Ammon's horn (tissue), 1 donor: ENCODE measurements around the gene CDC73.
A peak's percentile ranks its signal among the peaks of the same experiment; 100 is the strongest.
"Not testable (repeated sequence)": the region's sequence is repeated elsewhere in the genome, so short reads cannot be mapped to it uniquely, and the experiment has no call there.

Source experiments
- DNase-seq: peaks from one replicate; pipeline ENCODE4 v3.0.0-alpha.2; 2016; ENCODE audit warnings: low spot score

Gene CDC73

DNA sequence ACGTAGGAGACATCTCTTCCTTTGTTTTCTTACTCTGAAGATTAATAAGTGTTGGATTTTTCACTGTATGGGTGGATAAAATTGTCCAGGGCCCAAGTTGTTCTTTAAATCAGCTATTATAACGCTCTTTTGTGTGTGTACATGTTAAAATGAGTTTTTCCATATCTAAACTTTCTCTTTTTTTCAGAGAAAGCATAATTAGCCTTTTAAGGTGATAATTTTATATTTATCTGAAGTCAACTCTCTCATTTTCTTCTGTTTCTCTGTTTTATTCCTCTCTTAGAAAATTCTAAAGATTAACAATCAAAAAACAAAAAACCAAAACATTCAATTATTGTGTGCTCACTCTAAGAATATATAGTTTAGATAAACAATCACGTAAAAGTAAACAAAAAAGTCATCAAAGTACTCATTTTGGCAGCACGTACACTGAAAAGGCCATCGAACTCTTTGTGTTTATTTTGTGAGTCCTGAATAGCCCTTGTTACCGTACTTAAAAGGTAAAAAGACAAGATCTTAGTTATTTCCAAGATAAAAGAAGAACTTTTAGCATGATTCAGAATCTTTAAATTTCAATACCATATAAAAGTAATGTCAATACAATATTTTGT, 7.2 kb upstream of the CDC73 start:
- no peak for DNase-seq

DNA sequence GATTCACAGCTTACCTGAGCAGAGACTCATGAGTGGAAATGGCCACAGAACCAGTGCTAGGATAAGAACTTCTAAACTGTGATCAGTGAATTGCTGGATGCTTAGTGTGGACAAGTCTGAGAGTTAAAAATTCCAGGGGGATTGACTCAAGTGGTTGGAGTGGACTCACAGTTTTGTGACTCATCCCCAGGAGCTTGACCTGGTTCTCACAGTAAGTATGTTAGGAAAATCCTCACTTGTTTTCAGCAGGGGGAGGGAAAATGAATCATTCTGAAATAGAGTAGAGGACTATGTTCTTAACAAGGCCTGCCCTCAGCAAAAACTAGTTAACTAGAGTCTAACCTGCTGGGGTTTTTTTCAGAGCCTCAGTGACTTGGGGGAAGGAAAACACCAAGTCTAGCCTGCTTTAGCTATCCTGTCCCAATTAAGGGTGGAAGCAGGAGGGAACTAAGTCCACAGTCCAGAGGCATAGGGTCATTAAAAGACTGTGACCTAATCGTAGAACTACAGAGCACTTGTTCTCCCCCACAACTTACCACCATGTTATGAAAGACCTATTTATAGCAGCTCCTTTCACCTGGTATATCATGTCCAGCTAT, 6.1 kb upstream of the CDC73 start:
- no peak for DNase-seq

GRCh38 chr1:193117167-193117566, 4.7 kb upstream of the CDC73 start:
- DNase-seq = not testable (repeated sequence)

GRCh38 chr1:193118194-193118593, 3.6 kb upstream of the CDC73 start:
- DNase-seq = no peak

- no peak for DNase-seq
Measured at GRCh38 chr1:193118803-193119730, 2.8 kb upstream of the CDC73 start.

DNA sequence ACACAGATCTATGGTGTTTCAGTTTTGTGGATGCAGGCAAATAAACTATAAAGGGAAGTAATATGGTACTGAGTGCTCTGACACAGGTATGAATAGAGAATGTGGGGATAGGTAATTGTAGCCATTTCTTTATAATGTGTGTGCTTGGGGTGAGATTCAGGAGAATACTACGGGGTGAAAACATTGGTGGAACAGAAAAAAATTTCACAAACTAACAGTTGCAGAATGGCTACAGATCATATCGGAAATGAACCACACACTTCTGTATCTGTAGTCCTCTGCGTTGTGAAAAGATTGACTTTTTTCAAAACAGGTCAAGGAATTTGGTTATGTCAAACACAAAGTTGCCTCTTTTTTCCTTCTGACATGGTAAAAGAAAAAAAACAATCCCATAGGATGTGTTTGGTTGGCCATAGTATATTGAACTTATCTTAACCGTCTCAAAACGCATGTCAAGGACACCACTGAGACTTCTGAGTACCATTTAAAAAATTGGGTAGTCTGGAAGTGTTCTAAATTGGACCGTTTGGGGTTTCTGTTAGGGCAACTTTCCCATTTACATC, 1.1 kb upstream of the CDC73 start:
- DNase-seq = no peak

DNA sequence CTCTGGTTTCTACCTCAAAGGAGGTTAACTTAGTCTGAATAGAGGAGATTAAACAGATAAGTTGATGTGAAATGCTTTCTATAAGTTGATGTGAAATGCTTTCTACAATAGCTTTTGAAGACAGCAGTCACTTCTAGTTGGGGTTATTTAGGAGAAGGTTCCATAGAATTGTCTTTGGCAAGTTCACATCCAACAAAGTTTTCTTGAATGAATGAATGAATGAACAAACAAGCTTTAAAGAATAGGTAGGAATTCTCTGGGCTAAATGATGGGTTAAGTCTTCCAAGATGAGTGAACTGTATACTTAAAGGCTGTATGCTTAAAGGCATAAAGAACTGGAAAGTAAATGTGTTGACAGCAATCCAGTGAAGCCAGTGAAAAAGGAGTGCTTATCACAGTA, 1.9 kb downstream of the CDC73 start:
- DNase-seq = no peak

GRCh38 chr1:193125369-193125768, 3.5 kb downstream of the CDC73 start:
- no peak for DNase-seq

- no peak for DNase-seq
Measured at GRCh38 chr1:193131266-193131860, 9.5 kb downstream of the CDC73 start.

- no peak for DNase-seq
Measured at GRCh38 chr1:193140254-193140653, 18.4 kb downstream of the CDC73 start.

- no peak for DNase-seq
Measured at GRCh38 chr1:193141804-193142203, 20.0 kb downstream of the CDC73 start.

DNA sequence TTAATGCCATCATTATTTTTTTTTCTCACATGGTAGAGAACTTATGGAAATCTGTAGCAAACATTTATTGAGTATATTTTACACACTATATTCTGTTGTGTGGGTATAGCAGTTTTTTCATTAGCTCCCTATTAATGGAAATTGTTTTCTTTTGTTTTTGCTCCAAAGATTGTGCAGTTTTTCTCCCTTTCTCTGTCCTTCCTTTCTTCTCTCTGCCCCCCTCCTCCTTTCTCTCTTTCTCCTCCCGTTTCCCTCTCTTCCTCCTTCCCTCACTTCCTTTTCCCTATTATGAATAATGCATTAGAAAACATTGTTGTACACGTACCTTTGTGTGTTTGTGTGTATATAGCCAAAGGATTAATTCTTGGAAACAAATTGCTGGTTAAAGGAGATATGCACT, 20.6 kb downstream of the CDC73 start:
- no peak for DNase-seq

DNA sequence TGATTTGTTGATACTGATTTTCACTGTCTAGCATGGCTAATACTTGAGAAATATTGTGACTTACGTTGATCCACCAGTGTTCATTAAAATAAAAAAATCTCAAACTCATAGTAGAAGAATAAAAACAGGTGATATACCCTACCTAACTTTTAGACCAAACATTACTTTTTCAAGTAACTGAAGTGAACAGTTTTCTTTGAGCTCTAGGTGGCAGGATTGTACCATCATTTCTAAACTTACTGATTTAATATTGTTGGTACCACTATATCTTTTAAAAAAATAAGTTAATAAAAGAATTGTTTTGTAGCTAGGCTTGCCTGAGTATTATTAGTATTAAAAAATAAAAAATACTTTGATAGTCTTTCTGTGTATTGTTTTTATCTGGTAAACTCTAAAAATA, 21.5 kb downstream of the CDC73 start:
- peak; percentile 9 for DNase-seq

GRCh38 chr1:193144361-193144938, 22.6 kb downstream of the CDC73 start:
- DNase-seq = no peak

DNA sequence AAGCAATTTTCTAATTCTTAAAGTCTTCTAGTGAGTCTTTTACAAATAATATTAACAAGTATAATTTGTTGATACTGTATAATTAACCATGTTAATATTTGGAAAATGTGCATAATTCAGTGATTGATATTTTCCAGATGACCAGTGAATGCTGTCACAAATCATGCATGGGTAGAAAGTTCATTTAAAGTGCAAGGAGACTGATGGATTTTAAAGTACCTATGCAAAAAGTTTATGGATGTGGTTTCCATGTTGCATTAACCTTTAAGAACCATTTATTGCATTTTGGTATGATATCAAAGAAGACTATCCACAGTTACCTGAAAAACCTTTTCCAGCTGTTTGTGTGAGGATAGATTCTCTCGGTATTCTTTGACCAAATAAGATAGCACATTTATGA, 23.2 kb downstream of the CDC73 start:
- no peak for DNase-seq

DNA sequence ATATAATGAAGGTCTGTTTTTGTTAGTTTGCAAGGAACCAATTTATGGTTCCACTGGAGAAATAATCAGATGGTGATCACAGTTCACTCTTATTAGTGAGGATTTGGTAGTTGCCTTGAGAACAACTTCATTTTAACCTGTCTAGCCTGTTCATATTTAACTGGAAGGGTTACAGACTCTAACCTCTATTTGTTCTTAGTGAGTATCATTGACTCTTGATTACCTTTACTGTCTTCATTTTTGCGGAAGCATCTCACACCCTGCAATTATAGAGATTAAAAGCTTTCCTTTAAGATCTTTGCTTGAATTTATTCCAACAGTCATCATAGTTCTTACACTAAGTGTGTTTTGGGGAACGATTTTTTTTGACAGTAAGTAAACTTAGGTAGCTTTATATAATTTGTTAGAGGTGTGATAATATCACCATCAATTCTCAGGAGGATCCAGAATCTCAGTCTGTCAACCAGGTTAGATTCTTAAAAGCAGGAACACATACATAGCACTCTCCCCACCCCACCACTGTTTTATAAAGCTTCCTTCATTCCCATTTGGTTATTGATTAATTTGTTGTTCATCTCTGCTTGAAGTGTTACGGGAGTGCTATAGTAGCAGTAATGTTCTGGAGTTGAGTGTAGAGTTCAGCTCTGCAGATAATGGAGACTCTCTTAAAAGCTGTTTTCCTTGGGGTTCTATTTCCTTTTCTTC, 34.4 kb downstream of the CDC73 start:
- DNase-seq = no peak

- no peak for DNase-seq
Measured at GRCh38 chr1:193156822-193157142, 35.0 kb downstream of the CDC73 start.

DNA sequence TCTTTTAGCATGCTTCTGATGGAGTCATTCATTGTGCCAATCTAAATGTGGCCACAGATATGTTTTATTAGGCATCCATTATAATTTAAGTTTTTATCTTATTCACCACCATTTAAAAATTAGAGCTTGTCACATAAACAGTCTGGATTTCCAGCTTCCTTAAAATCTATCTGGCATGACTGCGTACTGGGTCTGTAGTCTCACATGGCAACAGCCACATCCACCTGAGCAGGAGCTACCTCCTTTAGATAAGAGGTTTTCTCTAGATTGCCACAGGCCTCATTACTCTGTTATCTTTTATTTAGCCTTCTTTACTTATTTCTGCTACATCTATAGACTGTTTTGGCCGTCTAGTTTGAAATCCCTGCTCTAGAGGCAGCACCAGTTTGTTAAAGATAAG, 35.5 kb downstream of the CDC73 start:
- DNase-seq = no peak

GRCh38 chr1:193176113-193176512, 54.3 kb downstream of the CDC73 start:
- DNase-seq = no peak

DNA sequence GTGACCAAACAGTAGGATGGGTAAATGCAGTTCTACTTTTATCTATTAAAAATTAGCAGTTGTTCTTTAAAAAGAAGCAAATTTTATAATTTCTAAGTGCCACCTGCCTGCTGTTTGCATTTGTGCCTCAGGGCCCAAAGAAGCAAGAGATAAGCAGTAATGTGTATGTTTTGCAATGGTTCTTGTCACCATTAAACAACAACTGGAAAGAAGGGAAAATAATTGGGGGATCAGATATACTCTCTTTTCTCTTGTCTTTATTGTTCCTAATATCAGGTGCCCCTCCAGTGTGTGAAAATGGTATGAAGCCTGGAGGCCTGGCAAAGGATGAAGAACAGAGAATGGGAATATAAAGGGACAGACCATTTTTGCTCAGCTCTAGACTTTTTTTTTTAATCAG, 55.0 kb downstream of the CDC73 start:
- DNase-seq = no peak

DNA sequence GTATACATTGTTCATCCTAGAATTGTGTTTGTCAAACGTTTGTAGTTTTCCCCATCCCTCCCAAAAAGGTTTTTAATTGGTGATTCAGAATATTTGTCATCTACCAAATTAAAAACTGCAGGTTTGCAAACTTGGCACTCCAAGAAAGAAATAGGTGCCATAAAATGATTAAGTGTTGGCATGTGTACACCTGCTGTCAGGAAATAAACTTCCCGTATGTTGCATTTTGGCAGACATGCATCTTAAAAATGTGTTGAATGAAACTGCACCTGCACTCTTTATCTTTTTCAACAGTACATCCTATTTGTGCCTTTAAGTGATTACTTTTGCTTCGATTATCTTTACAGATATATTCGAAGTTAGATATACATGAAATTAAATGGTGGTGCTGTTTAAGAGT, 57.3 kb downstream of the CDC73 start:
- DNase-seq = no peak

DNA sequence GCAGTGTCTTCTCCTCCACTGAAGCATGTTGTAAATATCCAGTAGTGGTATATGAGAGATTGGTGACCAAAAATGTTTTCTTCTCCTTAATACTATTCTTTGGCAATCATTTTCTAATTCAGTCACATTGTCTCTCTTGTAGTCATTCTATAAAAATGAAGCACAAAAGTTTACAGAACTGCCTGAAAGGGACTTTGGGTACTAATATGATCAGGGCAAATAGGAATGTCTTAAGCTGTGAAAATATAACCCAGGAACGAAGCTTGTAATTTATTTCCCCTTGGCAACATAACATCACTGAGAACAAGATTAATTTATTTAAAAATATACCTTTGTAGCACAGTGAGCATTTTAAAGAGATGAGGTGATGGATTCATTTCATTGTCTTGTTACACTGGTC, 59.7 kb downstream of the CDC73 start:
- no peak for DNase-seq
